Esophagus muscularis mucosa (tissue), 4 donors: ENCODE measurements around the gene KRT16. TPM values are rescaled to one million over a fixed set of nuclear protein-coding genes. Genes with fewer than 3 reads are reported as not detected.
"Not testable (repeated sequence)": the region's sequence is repeated elsewhere in the genome, so short reads cannot be mapped to it uniquely, and the experiment has no call there.

Experiments used
- DNase-seq: peaks from one replicate; pipeline ENCODE4 v3.0.0-alpha.2; 2017; ENCODE audit errors: extremely low spot score
- H3K27ac ChIP-seq, 4 donors: fragments of 200-600 bp; sonication (generic); replicated peaks in 1 of 4; 1 replicate in 3 of 4; 2 replicates in 1 of 4; pipeline ENCODE4 v1.5.1; 2016 to 2019; ENCODE audit warnings: mild to moderate bottlenecking in 1 of 4
- H3K27me3 ChIP-seq, 4 donors: fragments of 200-600 bp; sonication (generic); one replicate each; pipeline versions ENCODE4 v1.5.1 to v1.6.0; 2016 to 2019
- H3K36me3 ChIP-seq, 4 donors: fragments of 200-600 bp; sonication (generic); one replicate each; pipeline ENCODE4 v1.5.1; 2016 to 2019
- H3K4me1 ChIP-seq, 4 donors: fragments of 200-600 bp; sonication (generic); one replicate each; pipeline ENCODE4 v1.5.1; 2016 to 2019
- H3K4me3 ChIP-seq, 4 donors: fragments of 200-600 bp; sonication (generic); 1 replicate in 2 of 4; 2 replicates in 2 of 4; pipeline ENCODE4 v1.5.1; 2016 to 2019; ENCODE audit warnings: mild to moderate bottlenecking in 4 of 4, moderate library complexity in 1 of 4
- H3K9me3 ChIP-seq, 4 donors: fragments of 200-600 bp; sonication (generic); 1 replicate in 3 of 4; 2 replicates in 1 of 4; pipeline ENCODE4 v1.5.1; 2016 to 2019
- EP300 ChIP-seq: sonication (generic); formaldehyde crosslinking; IDR thresholded peaks from one replicate; pipeline ENCODE4 v1.6.1; 2017; ENCODE audit warnings: antibody characterized with exemption
- POLR2A ChIP-seq: fragments of 450-650 bp; IDR thresholded peaks from one replicate; pipeline ENCODE4 v1.6.1; 2017; ENCODE audit warnings: antibody characterized with exemption, moderate library complexity, mild to moderate bottlenecking, low read depth
- POLR2AphosphoS5 ChIP-seq, 2 donors: sonication (generic); formaldehyde crosslinking; IDR thresholded peaks; one replicate each; pipeline ENCODE4 v1.6.1; 2017; ENCODE audit warnings: antibody characterized with exemption in 2 of 2
- WGBS: methylation state at CpG from one replicate; pipeline ENCODE4 v1.1.5; 2018; 5-methylcytosine and 5-hydroxymethylcytosine counted together
- intact Hi-C: fragments of 100-400 bp; cut with DNase I; formaldehyde crosslinking; loops from one replicate; pipeline ENCODE4 v1.15.1; 2023
- total RNA-seq, 4 donors: library from RNA; depleted of rRNA; stranded (reverse); fragments of >200 nt; gene quantifications; one replicate each; pipeline versions ENCODE4 v1.1.0 to v1.2.1, GENCODE V29; 2016
- TF ChIP-seq, protein P1 (sequence below), 3 experiments: fragments of 200-600 bp in 2 of 3; fragments of 450-650 bp in 1 of 3; sonication (generic) in 2 of 3; IDR thresholded peaks; one replicate each; pipeline ENCODE4 v1.5.1; 2017 to 2019; ENCODE audit warnings: antibody characterized with exemption in 3 of 3, mild to moderate bottlenecking in 2 of 3, moderate library complexity in 1 of 3

Gene KRT16
- total RNA-seq, 4 donors from 2014 or later = 1.7 TPM; not detected in 3

DNA sequence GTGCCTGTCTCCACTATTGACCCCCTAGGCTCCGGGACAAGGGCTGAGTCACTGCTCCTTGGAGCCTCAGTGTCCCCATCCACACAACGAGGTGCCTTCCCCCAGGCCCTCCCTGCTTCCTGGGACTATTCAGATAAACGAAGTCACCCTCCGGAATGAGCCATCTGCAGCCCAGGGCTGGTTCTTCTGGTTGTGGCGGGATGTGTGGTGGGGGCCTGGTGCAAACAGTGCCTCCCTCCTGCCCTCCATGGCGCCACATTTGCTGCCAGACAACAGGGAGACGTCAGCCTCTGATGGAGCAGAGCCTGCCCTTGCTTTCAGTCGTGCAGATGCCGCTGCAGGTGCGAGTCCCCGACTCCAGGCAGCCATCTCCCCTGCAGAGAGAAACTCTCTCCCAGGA is 5.1 kb upstream of the KRT16 start:
- 80% methylated on average over 8 of the region's 11 CpGs for WGBS
- no peaks in the 10 kb centered on the region for H3K4me1 ChIP-seq
- H3K36me3 ChIP-seq = no peaks in the 10 kb centered on the region
- H3K27me3 ChIP-seq = peaks cover 0 to 65% (median 0%) of the 10 kb centered on the region in 4 donors
- TF ChIP-seq EP300 = no peak
- no peak for TF ChIP-seq POLR2AphosphoS5 (IDR thresholded peaks at IDR 0.05)
- TF ChIP-seq, protein P1, sequence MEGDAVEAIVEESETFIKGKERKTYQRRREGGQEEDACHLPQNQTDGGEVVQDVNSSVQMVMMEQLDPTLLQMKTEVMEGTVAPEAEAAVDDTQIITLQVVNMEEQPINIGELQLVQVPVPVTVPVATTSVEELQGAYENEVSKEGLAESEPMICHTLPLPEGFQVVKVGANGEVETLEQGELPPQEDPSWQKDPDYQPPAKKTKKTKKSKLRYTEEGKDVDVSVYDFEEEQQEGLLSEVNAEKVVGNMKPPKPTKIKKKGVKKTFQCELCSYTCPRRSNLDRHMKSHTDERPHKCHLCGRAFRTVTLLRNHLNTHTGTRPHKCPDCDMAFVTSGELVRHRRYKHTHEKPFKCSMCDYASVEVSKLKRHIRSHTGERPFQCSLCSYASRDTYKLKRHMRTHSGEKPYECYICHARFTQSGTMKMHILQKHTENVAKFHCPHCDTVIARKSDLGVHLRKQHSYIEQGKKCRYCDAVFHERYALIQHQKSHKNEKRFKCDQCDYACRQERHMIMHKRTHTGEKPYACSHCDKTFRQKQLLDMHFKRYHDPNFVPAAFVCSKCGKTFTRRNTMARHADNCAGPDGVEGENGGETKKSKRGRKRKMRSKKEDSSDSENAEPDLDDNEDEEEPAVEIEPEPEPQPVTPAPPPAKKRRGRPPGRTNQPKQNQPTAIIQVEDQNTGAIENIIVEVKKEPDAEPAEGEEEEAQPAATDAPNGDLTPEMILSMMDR (IDR thresholded peaks at IDR 0.05) = no peak
- TF ChIP-seq POLR2A = no peak
- no peaks in the 10 kb centered on the region for H3K9me3 ChIP-seq
- intact Hi-C loops = no loop called here
- no peak overlapping the region for H3K27ac ChIP-seq
- no peak for DNase-seq
- no peak overlapping the region for H3K4me3 ChIP-seq

DNA sequence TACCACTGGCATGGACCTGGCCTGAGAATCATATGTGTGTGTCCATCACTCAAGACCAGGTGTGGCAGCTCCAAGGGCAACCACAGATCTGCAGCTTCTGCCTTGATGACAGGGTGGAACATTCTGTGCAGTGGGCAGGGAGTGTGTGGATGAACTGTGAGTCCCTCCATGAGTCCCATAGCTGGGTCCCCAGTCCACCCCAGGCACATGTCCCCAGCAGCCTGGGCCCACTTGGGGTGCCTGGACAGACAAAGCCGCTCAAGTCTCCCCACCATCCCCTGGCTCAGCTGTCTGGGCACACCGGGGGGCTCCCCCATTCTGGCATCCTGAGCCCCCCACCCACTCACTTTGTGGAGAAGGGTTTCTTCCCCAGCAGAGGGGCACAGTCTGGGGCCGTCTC is 4.6 kb upstream of the KRT16 start:
- intact Hi-C loops = no loop called here
- Histone ChIP-seq H3K9me3 (no peaks in the 10 kb centered on the region), H3K4me1 (no peaks in the 10 kb centered on the region), H3K4me3 (no peak overlapping the region), H3K27me3 (peaks cover 0 to 70% (median 0%) of the 10 kb centered on the region in 4 donors), H3K27ac (no peak overlapping the region), H3K36me3 (no peaks in the 10 kb centered on the region)
- 100% methylated on average over 2 of the region's 3 CpGs for WGBS
- TF ChIP-seq, protein P1 (IDR thresholded peaks at IDR 0.05) = no peak
- TF ChIP-seq POLR2A (no peak), POLR2AphosphoS5 (IDR thresholded peaks at IDR 0.05) (no peak), EP300 (no peak)
- no peak for DNase-seq

DNA sequence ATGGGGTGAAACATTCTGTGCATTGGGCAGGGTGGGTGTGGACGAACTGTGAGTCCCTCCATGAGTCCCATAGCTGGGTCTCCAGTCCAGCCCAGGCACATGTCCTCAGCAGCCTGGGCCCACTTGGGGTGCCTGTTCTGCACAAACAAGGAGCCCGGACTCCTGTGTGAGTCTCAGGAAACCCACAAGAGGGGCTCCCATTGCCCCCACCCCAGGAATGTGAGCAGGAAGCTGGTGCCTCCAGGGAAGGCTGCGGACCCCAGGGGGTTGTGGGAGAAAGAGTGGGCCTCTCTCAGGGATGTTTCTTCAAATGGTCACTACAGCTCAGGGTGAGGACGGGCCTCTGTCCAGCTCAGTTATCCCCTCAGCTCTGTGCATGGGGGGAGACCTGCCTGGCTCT is 3.9 kb upstream of the KRT16 start:
- H3K4me3 ChIP-seq, intact Hi-C loops: not testable (repeated sequence)
- 100% methylated on average over 1 of the region's 4 CpGs for WGBS

DNA sequence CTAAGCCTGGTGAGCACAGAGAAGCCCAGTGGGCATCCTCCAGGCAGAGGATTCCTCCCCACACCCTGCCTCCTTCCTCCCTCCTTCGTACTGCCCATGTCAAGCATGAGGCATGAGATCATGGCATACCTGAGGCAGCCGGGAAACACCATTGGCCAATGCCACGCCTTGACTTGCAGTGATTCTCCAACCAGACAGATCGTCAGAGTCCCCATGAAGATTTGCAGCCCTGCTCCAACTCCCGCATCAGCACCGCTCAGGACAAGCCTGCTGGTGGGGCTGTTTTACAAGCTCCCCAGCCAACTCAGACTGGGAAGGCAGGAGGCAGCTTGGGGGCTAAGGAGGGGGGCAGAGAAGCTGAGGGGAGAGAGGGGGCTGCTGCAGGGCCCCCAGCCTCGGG is 2.9 kb upstream of the KRT16 start:
- TF ChIP-seq POLR2A = no peak
- TF ChIP-seq, protein P1 (IDR thresholded peaks at IDR 0.05) = no peak
- no peak for TF ChIP-seq POLR2AphosphoS5 (IDR thresholded peaks at IDR 0.05)
- intact Hi-C loops = no loop called here
- Histone ChIP-seq H3K36me3 (no peaks in the 10 kb centered on the region), H3K27ac (no peak overlapping the region), H3K27me3 (peaks cover 0 to 85% (median 0%) of the 10 kb centered on the region in 4 donors), H3K4me3 (no peak overlapping the region), H3K9me3 (no peaks in the 10 kb centered on the region), H3K4me1 (no peaks in the 10 kb centered on the region)
- WGBS = 46% methylated on average over 4 of the region's 7 CpGs
- no peak for DNase-seq

More for the DNA sequence above, 3.9 kb upstream of the KRT16 start:
- H3K9me3 ChIP-seq, H3K36me3 ChIP-seq, H3K4me1 ChIP-seq, H3K27ac ChIP-seq, DNase-seq: not testable (repeated sequence)
- H3K27me3 ChIP-seq = peaks cover 0 to 75% (median 0%) of the 10 kb centered on the region in 4 donors

DNA sequence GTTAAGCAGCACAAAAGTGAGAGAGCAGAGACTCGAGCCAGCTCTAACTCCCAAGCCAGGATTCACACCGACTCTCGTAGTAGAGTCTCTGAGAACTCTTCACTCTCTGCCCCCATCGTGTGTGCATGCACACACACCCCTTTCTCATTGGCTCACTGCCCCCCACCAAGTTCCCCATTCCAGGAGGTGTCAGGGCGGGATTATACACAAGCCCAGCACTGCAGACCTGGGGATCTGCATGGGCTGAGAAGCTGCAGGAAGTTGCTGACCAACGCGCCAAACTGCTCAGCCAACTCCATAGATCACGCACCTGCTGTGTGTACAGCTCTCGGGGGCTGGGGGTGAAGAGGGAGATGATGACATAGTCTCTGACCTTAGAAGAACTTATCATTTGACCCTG is 2.2 kb upstream of the KRT16 start:
- WGBS = 61% methylated on average over 8 of the region's 9 CpGs
- DNase-seq, H3K9me3 ChIP-seq, H3K4me1 ChIP-seq, H3K4me3 ChIP-seq, H3K27ac ChIP-seq, H3K36me3 ChIP-seq, intact Hi-C loops: not testable (repeated sequence)
- peaks cover 0 to 92% (median 0%) of the 10 kb centered on the region in 4 donors for H3K27me3 ChIP-seq

DNA sequence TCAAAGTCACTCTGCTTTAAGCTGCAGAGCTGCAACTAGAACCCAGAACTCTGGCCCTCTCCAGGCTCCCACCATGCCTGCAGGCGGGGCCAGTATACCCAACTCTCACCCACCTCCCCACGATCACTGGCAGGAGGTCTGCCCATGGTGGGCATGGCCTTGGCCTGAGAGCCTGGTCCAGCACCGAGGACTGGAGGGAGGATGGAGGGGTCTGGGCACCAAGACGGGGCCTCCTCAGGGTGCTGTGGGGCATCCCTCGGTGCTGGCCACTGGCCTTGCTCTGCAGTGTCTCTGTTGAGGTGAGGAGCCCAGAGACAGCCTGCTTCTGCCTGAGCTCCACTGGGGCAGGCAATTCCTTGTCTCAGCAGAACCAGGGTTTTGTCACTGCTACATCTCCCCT is 1.5 kb upstream of the KRT16 start:
- WGBS = 100% methylated on average over 5 of the region's 5 CpGs
- peaks cover 0 to 88% (median 0%) of the 10 kb centered on the region in 4 donors for H3K27me3 ChIP-seq

More for the DNA sequence above, 1.5 kb upstream of the KRT16 start:
- no peaks in the 10 kb centered on the region for H3K36me3 ChIP-seq
- no peaks in the 10 kb centered on the region for H3K4me1 ChIP-seq
- H3K9me3 ChIP-seq = no peaks in the 10 kb centered on the region
- H3K4me3 ChIP-seq = no peak overlapping the region
- TF ChIP-seq, protein P1 (IDR thresholded peaks at IDR 0.05) = no peak
- TF ChIP-seq EP300 (no peak), POLR2A (no peak), POLR2AphosphoS5 (IDR thresholded peaks at IDR 0.05) (no peak)
- intact Hi-C loops = no loop called here
- H3K27ac ChIP-seq = no peak overlapping the region
- no peak for DNase-seq
